GM19239 (cell line): ENCODE data around the gene IGHMBP2.
"Not testable (repeated sequence)": the region's sequence is repeated elsewhere in the genome, so short reads cannot be mapped to it uniquely, and the experiment has no call there.

Source experiments
- DNase-seq: peaks from one replicate; pipeline ENCODE4 v3.0.0; 2011; ENCODE audit warnings: low spot score; ENCODE audit not compliant: insufficient read length
- FAIRE-seq: peaks from 2 replicates; lab custom pipeline; 2011; peaks lifted over from hg19 to GRCh38; lab: Jason Lieb, UNC

Gene IGHMBP2

GRCh38 chr11:68903288-68904247 is at the start of gene IGHMBP2, which contains the start of gene MRPL21:
TSS of gene IGHMBP2 (plus strand) at chr11:68903891. CDS start at chr11:68903953, 62 bp downstream.
TSS of gene MRPL21 (minus strand) at chr11:68903832. CDS start at chr11:68903810, 22 bp downstream.
- FAIRE-seq (peak; percentile 40), DNase-seq (peak; percentile 85)

DNA sequence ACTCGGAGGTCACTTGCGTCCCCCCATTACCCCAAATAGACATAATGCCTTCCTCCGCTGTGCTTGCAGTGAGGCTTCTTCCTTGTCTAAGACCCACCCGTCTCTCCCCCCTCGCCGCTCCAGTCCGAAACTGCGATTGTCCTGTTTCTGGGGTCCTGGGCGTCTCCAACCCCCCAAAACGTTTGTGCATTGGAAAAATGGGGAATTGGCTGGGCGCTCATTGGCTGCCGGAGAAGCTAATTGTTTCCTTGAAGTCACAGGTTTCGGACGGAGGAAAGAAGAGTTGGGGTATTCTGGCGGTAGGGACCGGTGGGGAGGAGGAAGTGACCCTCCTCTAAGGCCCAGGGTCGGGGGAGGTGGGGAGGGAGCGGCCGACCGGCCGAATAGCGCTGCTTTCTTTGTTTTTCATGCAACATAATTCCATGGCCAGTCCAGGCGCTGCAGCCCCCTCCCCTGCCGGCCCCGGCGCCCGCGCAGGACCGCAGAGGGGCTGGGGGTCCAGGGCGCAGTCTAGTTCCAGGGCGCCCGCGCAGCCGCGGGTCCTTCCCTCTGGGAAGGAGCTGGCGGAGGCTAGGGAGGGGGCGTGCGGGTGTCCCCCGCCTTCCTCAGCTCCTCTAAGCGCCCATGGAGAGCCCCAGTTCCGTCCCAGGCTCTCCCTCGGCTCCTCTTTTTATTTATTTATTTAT is 49.3 kb upstream of the IGHMBP2 start:
- FAIRE-seq (no peak), DNase-seq (no peak)

- peak; percentile 56 for FAIRE-seq
- DNase-seq = peak; percentile 51
These were observed 48.3 kb upstream of the IGHMBP2 start for GRCh38 chr11:68855205-68855981.

DNA sequence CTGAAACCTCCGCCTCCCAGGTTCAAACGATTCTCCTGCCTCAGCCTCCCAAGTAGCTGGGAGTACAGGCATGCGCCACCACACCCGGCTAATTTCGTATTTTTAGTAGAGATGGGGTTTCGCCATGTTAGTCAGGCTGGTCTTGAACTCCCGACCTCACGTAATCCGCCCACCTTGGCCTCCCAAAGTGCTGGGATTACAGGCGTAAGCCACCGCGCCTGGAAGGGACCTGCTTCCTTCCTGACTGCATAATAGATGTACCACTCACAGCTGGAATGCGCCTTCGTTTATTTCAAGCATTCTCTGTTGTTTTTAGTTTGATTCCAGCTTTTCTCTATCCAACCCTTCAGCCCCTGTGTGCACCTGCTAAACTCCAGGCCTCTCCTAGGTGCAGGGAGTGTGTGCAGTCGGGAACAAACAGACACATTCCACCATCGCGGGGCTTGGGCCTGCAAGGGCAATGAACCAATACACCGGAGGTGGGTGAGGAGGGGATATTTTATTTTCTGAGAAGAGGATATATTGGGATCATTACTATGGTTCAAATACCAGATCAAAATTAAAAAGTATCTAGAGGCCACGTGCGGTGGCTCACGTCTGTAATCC is 47.2 kb upstream of the IGHMBP2 start:
- FAIRE-seq, DNase-seq: not testable (repeated sequence)

GRCh38 chr11:68857037-68857586 is 46.6 kb upstream of the IGHMBP2 start:
- FAIRE-seq = no peak

GRCh38 chr11:68859123-68859522 is 44.6 kb upstream of the IGHMBP2 start:
- no peak for FAIRE-seq
- DNase-seq = no peak

More at GRCh38 chr11:68857037-68857586, 46.6 kb upstream of the IGHMBP2 start:
- DNase-seq = no peak

- DNase-seq (no peak), FAIRE-seq (no peak)
These were observed 41.3 kb upstream of the IGHMBP2 start for GRCh38 chr11:68862421-68862820.

DNA sequence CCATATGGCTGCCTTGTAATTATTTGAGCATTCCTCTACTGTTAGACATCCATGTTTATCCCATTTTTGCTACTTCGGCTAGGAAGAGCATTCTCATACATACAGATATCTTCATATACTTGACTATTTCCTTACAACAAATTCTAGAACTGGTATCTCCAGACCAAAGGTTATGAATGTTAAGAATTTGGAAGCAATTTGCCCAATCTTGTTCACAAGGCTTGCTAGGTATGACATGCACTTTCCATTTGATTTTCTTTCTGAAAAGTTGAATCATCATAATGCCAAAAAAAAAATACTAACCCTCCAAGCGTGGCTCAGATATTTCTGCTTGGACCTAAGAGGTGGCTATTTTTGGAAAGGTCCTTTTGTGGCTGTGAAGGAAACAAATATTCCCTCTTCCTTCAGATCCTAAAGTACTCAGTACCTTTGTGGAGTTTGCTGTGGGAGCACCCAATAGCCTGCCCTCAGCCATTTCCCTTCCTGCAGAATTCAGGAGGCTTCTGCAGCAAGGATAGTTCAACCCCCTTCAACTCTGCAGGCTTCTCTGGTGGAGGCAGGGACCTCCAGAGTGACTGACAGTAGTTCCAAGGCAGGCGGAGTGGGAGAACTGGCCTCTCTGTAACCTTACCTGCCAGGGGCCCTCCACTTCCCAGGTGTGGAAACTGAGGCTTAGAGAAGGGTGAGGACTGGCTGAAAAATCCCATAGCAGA is 40.0 kb upstream of the IGHMBP2 start:
- no peak for DNase-seq
- FAIRE-seq = no peak

GRCh38 chr11:68865241-68865640 is 38.5 kb upstream of the IGHMBP2 start:
- FAIRE-seq (no peak), DNase-seq (no peak)

DNA sequence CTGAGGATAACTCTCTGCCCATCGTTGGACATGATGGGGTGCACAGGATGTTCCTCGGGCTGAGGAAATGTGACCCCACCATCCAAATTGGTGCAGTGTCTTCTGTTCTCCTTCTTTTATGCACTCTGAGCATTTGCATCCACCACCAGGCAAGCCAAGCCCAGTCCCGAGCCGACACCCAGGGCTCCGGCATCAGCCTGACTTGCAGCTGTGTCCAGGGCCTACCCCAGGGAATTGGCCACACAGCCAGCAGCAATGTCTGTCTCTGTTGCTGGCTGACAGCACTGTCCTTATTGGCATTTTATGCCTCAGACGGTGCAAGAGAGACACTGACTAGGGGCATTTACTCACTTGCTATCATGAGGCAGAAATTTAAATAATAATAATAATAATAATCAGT is 36.6 kb upstream of the IGHMBP2 start:
- DNase-seq (no peak), FAIRE-seq (no peak)

DNA sequence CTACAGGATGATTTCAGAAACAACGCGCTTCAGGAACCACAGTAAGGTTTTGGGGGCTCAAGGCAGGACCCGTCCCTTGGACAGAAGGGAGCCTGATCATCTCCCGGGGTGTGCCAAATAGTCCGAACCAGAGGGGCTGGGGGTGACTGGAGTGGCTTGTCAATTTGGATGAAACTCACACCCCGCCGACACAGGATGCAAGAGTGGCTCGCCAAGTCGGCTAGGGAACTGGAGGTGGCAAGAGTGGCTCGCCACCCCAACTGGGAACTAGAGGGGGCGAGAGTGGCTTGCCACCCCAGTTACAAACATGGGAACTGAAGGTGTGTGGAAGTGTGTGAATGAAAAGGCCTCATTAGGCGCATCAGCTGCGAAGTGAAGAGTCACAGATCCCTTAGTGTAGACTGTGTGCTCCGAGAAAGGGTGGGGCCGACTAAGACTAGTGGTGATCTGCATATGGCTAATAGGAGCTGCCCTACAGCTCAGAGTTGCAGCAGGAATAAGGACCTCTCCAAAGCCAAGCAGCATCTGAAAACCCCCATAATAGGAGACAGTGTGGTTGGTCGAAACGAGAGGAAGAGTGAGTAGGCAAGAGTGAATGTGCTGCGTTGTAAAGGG is 35.4 kb upstream of the IGHMBP2 start:
- no peak for DNase-seq
- FAIRE-seq = no peak

- FAIRE-seq = no peak
- no peak for DNase-seq
These were observed 33.2 kb upstream of the IGHMBP2 start for GRCh38 chr11:68870470-68870869.

DNA sequence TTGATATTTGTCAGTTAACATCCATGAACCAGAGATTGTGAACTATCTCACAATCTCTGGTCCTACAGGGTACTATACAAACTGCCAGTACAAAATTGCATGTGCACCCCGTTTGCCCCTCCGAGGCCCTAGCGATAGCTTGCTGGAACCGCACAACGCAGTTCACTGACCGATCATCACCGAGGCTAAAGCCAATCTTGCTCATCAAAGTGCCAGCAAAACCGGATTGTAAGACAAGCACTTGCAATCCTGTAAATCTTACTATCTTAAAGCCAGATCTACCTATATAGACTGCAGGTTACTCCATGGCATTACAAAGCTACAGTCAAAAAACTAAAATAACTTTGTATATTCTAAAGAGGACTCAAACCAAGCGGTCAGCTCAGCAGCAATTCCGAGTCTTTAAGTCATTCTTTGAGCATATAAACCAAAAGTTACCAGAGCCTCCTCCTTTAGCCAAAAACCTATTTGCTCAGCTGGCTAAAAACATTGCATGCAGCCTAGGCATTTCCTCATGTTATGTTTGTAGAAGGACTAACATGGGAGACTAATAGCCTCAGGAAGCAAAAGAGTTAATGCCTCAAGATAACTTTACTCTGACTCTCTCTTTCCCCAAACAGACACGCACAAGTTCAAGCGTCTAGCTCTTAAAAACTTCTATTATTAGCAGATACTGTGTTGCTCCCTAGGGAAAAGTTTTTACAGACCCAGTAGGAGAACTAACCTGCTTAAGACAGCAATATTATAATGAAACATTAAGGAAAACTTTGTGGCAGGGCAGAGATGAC is 31.3 kb upstream of the IGHMBP2 start:
- DNase-seq = no peak
- FAIRE-seq = no peak

DNA sequence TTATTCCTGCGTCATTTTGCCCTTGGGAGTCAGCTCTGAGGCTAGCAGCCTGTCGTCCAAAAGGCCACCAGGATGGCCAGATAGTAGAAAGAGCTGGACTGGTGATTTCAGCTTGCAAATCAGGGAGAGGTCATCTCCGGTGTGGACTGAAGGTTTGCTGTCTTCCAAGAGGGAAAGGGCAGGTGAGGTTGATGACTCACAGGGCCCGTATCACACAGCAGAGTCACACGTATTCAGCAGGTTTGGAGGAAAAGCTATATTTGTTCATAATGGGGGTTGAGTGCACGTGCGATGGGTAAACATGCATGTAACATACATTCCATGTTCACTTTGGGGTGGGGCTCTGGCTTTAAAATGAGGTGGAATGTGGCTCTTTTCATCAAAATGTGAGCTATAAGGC is 25.7 kb upstream of the IGHMBP2 start:
- DNase-seq = no peak
- no peak for FAIRE-seq

- no peak for FAIRE-seq
- no peak for DNase-seq
These were observed 22.8 kb upstream of the IGHMBP2 start for GRCh38 chr11:68880851-68881250.

GRCh38 chr11:68881320-68881719 is 22.4 kb upstream of the IGHMBP2 start:
- FAIRE-seq (no peak), DNase-seq (no peak)

- no peak for DNase-seq
These were observed 21.3 kb upstream of the IGHMBP2 start for GRCh38 chr11:68882391-68882790.

DNA sequence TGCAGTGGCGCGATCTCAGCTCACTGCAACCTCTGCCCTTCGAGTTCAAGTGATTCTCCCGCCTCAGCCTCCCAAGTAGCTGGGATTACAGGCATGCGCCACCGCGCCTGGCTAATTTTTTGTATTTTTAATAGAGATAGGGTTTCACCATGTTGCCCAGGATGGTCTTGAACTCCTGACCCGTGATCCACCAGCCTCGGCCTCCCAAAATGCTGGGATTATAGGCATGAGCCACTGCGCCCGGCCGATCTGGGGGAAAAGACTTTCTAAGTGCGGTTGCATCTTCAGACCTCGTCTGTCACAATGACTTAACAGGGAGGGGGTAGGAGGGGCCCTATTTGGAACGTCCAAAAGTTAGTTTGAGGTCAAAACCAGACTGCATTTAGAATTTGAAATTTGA is 18.9 kb upstream of the IGHMBP2 start:
- FAIRE-seq, DNase-seq: not testable (repeated sequence)

More at GRCh38 chr11:68882391-68882790, 21.3 kb upstream of the IGHMBP2 start:
- FAIRE-seq = no peak
